ENCODE measurements around the gene DNAI1. TPM values are rescaled to one million over a fixed set of nuclear protein-coding genes. Genes with fewer than 3 reads are reported as not detected.

Gene DNAI1
- total and polyA plus RNA-seq, 10 of the 15 experiments (the other 5 are each of a cell fraction or from before 2014, with no cell fraction given): not detected

GRCh38 chr9:34566322-34566721, 107.7 kb downstream of the DNAI1 start:
- ATAC-seq (no peak), FAIRE-seq (no peak), DNase-seq (ENCODE audit: low read depth, low spot score) (no peak)
- Histone ChIP-seq H3K79me2 (ENCODE audit: control insufficient read depth, insufficient read depth, low read length) (no peaks in the 10 kb centered on the region), H3K36me3 (ENCODE audit: control insufficient read depth in 2 of 2, insufficient read depth in 2 of 2, low read length in 1 of 2) (no peaks in the 10 kb centered on the region), H2AFZ (ENCODE audit: control insufficient read depth, low read depth, low read length) (no peak overlapping the region), H3K9ac (ENCODE audit: control insufficient read depth, insufficient read depth, low read length) (no peak overlapping the region), H4K20me1 (ENCODE audit: control insufficient read depth, insufficient read depth) (peaks cover 3% of the 10 kb centered on the region; the same call in 1 of the 2 replicates), H3K4me2 (ENCODE audit: control insufficient read depth, insufficient read depth) (no peak overlapping the region), H3K9me3 (replicated peaks; ENCODE audit: control insufficient read depth, insufficient read depth, low read length) (peaks cover 6% of the 10 kb centered on the region; the same call in 2 of the 3 replicates), H3K4me3 (no peak overlapping the region), H3K4me1 (ENCODE audit: control insufficient read depth, insufficient read depth, low read length) (no peaks in the 10 kb centered on the region), H3K27me3 (replicated peaks in 1 of 2; ENCODE audit: control insufficient read depth in 2 of 2, insufficient read depth in 2 of 2, low read length in 1 of 2) (peaks cover 6 to 9% of the 10 kb centered on the region in 2 experiments; a peak in 3 of 4 replicates), H3K27ac (ENCODE audit: control insufficient read depth, insufficient read depth) (no peak overlapping the region)
- 64% methylated on average over 8 of the region's 8 CpGs for WGBS (ENCODE audit: insufficient coverage, insufficient replicate concordance, low lambda C conversion rate, missing lambda C conversion rate)
- CTCF ChIA-PET: no interaction called here
- RAD21 ChIA-PET (ENCODE audit: unreplicated experiment): no interaction called here
- POLR2A ChIA-PET: no interaction called here
- intact Hi-C loops (cut with micrococcal nuclease; ENCODE audit: unreplicated experiment) (no loop called here), in situ Hi-C loops (cut with MboI) (no loop called here)
- no TSS peak for BruUV-seq (replicated peaks)
- TF ChIP-seq NFXL1 (IDR thresholded peaks at IDR 0.05; ENCODE audit: borderline replicate concordance): no peak
- TF ChIP-seq CBFB (IDR thresholded peaks at IDR 0.05; ENCODE audit: low read depth): no peak
- no peak for TF ChIP-seq HDAC6 (IDR thresholded peaks at IDR 0.05; ENCODE audit: unreplicated experiment)
- no peak for TF ChIP-seq ZNF592 (IDR thresholded peaks at IDR 0.05)
- TF ChIP-seq YY1 (IDR thresholded peaks at IDR 0.05; ENCODE audit: low read depth, low read length): no peak
- no peak for TF ChIP-seq EED (IDR thresholded peaks at IDR 0.05; ENCODE audit: low read depth)
- TF ChIP-seq ZNF217 (IDR thresholded peaks at IDR 0.05): no peak
- TF ChIP-seq E2F4 (IDR thresholded peaks at IDR 0.05; ENCODE audit: low read depth, low read length): no peak
- TF ChIP-seq CEBPB (IDR thresholded peaks at IDR 0.05; ENCODE audit: borderline replicate concordance in 1 of 2, low read depth in 2 of 2, low read length in 2 of 2): no peak
- TF ChIP-seq PKNOX1 (IDR thresholded peaks at IDR 0.05): no peak
- SMC1A ChIA-PET (ENCODE audit: uncharacterized antibody, unreplicated experiment): interaction anchor here (0.5 kb wide), 1 partner anchor 131 kb away, joined by 3 read pairs; no protein-coding TSS in a partner anchor

Data from GM12878 (cell line).